SHP77 treated with DMSO at 0.1 percent for 48 hours (cell line): ENCODE data around the gene PIWIL1.

Source experiments
- DNase-seq: peaks from one replicate; lab custom pipeline; 2025; lab: John Stamatoyannopoulos, UW

The PIWIL1 gene

GRCh38 chr12:130336723-130337487, 782 bp upstream of the PIWIL1 start:
- no peak for DNase-seq

- no peak for DNase-seq
Measured at GRCh38 chr12:130338794-130339601, 1.3 kb downstream of the PIWIL1 start.

- DNase-seq: peak; percentile 6
Measured at GRCh38 chr12:130339951-130340350, 2.3 kb downstream of the PIWIL1 start.

- no peak for DNase-seq
Measured at GRCh38 chr12:130342442-130342841, 4.8 kb downstream of the PIWIL1 start.

GRCh38 chr12:130342842-130343241, 5.2 kb downstream of the PIWIL1 start:
- no peak for DNase-seq

GRCh38 chr12:130344529-130344928, 6.8 kb downstream of the PIWIL1 start:
- no peak for DNase-seq

GRCh38 chr12:130345292-130345691, 7.6 kb downstream of the PIWIL1 start:
- no peak for DNase-seq

GRCh38 chr12:130347588-130347987, 9.9 kb downstream of the PIWIL1 start:
- no peak for DNase-seq

GRCh38 chr12:130350715-130351114, 13.0 kb downstream of the PIWIL1 start:
- DNase-seq: no peak

- DNase-seq: no peak
Measured at GRCh38 chr12:130351326-130351725, 13.6 kb downstream of the PIWIL1 start.

- DNase-seq: no peak
Measured at GRCh38 chr12:130353081-130353480, 15.4 kb downstream of the PIWIL1 start.

GRCh38 chr12:130354407-130354806, 16.7 kb downstream of the PIWIL1 start:
- no peak for DNase-seq

GRCh38 chr12:130356222-130356621, 18.5 kb downstream of the PIWIL1 start:
- no peak for DNase-seq

- no peak for DNase-seq
Measured at GRCh38 chr12:130357241-130357640, 19.6 kb downstream of the PIWIL1 start.

- no peak for DNase-seq
Measured at GRCh38 chr12:130357729-130358330, 20.1 kb downstream of the PIWIL1 start.

GRCh38 chr12:130362060-130362459, 24.4 kb downstream of the PIWIL1 start:
- no peak for DNase-seq

- DNase-seq: no peak
Measured at GRCh38 chr12:130364578-130364977, 26.9 kb downstream of the PIWIL1 start.

GRCh38 chr12:130366159-130366558, 28.5 kb downstream of the PIWIL1 start:
- no peak for DNase-seq

GRCh38 chr12:130367003-130367402, 29.3 kb downstream of the PIWIL1 start:
- DNase-seq: no peak

GRCh38 chr12:130367523-130367922, 29.8 kb downstream of the PIWIL1 start:
- DNase-seq: no peak

- DNase-seq: no peak
Measured at GRCh38 chr12:130369816-130370215, 32.1 kb downstream of the PIWIL1 start.

- DNase-seq: no peak
Measured at GRCh38 chr12:130371296-130371695, 33.6 kb downstream of the PIWIL1 start.

GRCh38 chr12:130372936-130373335, 35.2 kb downstream of the PIWIL1 start:
- no peak for DNase-seq
